HG03108 (cell line): Measurements from ENCODE around the gene IGFL2.
"Not testable (repeated sequence)": the region's sequence is repeated elsewhere in the genome, so short reads cannot be mapped to it uniquely, and the experiment has no call there.

Experiments
- ATAC-seq: cut with Tn5 transposase; IDR thresholded peaks from one replicate; pipeline ENCODE4 v1.9.1; 2021; ENCODE audit warnings: moderate library complexity; ENCODE audit not compliant: unreplicated experiment

IGFL2 gene

DNA sequence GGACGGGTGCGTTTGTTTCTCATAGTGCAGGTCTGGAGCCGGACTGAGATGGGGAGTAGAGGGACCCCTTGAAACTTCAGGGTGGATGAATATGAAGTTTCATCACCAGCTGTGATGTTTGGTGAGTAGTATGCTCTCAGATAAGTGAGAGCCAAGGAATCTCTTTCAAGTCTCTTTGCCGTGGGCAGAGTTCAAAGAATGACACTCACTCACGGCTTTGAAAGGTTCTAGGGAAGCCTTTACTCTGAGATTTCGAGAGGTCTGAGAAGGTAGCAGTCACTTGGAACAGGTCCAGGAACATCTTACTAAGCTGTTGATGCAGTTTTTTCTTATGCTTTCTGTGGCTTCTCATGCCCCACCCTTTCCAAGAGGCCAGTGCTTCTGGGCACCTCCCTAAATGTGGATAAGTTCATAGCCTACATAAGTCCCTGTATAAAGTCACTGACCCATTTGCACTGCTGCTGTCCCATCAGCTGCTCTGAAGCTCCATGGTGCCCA is at the start of gene IGFL2:
Gene IGFL2, plus strand, starts transcription at position 448 of the 498 bp plus-strand sequence. Its CDS starts 41 bp downstream, at position 489.
- ATAC-seq: no peak

DNA sequence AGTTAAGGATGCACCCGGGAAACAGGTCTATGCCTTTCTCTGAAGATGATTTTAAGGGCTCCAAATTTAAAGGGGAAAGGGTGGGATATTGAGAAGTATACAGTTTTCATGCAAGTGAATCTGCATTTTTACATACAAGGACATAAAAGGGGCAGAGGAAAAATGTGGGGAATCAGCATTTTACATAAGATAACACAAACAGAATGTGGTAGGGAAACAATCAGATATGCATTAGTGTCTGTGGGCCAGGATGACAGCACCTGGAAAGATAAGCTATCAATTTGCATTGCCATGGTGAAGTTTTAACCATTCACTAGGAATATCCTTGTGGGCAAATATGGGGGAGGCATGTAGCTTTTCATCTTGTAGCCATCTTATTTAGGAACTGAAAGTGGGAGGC is 47.7 kb upstream of the IGFL2 start:
- ATAC-seq: no peak

DNA sequence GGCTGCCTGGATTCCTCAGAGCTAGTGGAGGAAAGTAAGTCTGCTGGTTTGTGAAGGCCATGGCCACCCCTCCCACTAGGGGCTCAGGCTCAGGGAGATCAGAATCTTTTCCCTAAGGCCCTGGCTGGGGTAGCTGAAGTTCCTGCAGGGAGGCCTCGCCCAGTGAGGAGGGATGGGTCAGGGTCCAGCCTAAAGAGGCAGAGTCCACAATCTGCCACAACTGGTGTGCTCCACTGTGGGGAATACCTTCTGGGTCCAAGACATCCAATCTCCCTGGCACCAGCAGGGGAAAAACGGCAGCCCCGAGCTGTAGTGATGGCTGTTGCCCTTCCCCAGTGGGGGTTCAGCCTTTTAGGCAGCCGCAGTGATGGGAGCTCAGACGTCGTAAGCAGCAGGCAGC is 46.7 kb upstream of the IGFL2 start:
- ATAC-seq: no peak

DNA sequence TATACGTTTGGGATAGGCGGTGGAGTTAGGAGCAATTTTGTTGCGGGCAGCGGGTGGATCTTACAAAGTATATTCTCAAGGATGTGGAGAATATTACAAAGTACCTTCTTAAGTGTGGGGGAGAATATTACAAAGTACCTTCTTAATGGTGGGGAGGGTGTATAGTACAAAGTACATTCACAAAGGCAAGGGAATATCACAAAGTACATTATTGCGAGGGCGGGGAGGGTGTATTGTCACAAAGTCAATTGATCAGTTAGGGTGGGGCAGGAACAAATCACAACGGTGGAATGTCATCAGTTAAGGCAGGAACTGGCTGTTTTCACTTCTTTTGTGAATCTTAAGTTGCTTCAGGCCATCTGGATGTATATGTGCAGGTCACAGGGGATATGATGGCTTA is 45.7 kb upstream of the IGFL2 start:
- not testable (repeated sequence) for ATAC-seq

DNA sequence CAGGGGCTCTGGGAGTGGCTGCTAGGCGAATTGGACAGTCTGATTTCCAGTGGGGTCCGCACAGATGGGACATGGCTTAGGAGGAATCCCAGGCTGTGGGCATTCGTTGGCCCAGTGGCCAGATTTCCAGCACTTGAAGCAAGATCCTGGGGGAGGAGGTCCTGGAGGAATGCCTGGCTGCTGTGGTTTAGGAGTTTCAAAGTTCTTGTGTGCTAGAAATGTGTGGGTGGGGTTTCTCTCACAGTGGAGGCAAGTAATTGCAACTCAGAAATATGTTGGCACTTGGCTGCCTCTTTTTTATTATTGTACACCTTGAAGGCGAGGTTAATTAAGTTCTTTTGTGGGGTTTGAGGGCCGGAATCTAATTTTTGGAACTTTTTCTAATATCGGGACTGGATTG is 40.7 kb upstream of the IGFL2 start:
- no peak for ATAC-seq

DNA sequence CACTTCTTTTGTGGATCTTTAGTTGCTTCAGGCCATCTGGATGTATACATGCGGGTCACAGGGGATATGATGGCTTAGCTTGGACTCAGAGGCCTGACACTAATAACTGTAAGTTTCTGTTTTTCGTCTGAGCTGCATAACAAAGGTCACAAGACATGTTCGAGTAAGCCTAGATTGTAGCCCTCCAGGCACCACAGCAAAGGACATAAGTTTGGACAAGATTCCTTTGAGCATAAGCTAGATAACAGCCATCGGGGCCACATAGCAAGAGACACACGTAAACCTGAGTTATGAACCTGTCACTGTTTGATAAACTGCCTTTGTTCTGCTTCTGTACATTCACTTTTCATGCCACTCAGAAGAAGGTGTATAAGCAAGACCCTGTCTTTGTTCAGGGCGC is 38.2 kb upstream of the IGFL2 start:
- no peak for ATAC-seq

DNA sequence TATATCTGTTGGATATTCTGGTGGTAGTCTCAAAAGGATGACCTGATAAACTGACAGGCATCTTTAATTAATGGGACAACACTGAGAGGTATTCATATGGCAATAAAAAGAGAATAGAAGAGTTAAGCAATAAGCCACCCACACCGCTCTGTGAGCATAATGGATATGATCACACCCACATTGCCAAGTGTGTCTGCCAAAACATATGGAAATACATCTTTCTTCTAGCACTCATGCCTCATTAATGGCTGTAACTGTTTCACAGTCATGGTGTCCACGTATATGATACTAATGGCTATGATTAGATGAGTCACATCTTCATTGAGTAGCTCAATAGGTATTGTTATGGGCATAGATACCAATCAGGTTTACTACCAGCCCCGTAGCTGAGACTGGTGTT is 36.7 kb upstream of the IGFL2 start:
- no peak for ATAC-seq

DNA sequence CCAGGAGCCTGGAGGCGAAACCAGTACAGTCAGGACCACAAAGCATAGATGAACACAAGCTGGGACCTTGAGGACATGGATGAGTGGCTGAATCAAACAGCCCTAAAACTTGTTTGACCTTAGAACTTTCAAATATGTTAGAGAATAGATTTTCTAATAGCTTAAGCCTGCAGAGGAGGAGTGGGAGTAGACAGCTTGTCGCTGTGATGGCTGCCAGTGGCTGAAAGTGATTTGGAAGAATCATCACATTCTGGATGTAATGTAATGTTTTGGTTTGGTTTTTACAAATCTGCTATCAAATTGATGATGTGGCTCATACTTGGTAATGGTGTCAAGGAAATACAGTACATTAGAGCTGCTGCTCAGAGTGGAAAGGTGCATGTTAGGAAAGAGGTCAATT is 35.5 kb upstream of the IGFL2 start:
- no peak for ATAC-seq

DNA sequence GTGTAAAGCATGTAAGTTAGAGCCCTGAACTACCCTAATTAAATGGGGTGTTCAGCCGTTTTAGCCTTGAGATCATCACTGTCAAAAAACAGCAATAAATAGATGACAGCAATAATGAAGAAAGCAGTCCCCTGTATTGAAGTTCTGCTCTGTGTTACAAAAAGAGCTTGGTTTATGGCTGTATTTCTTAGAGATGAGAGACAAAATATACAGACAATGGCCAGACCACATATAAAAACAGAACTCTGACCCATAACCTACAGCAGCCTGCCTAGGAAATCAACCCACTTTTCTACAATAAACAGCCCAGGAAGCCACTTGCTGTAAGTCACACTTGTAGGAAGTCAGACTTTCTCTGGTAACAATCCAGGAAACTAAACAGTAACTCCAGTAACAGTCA is 34.3 kb upstream of the IGFL2 start:
- no peak for ATAC-seq

DNA sequence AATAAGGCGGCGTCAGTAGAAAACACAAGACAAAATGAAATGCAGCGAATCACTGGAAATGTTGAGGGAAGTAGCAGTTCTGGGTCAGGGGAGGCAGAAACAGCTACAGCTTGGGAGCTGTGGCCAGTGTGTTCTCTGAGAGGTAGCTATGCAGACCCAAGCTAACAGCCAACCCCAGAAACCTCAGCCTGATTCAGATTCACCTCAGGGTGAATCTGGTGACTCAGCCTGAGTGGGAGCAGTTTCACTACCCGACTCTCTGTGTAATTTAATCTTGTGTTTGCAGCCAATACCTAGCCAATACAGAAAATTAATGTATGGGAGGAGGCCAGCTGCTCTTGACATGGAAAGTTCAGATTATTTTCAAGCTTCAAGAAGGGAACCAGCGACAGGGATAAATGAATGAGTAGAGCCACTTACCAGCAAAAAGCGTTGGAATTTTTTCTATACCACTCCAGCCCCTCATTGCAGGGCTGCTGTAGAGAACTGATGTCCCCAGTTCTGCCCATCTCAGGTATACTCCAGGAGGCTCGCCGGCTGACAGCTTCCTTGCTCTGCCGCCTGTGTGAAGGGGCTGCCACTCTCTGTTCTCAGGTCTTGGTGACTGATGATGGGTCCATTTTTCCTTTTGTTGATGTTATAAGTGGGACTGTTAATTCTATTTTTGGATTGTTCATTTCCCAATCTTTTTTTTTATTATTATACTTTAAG is 32.5 kb upstream of the IGFL2 start:
- no peak for ATAC-seq

DNA sequence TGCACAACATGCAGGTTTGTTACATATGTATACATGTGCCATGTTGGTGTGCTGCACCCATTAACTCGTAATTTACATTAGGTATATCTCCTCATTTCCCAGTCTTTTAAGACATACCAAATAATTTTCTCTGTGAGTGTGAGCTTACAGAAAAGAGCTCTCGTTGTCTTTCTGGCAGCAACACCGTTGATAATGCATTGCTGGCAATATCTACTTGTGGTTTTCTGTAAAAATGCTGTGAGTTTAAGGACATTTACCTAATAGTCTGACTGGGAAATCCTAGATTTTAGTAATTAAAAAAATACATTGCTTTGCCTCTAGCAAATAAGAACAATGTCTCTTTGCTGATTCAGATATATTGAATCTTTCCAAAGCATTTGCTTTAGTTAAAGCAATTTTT is 31.9 kb upstream of the IGFL2 start:
- ATAC-seq: no peak

DNA sequence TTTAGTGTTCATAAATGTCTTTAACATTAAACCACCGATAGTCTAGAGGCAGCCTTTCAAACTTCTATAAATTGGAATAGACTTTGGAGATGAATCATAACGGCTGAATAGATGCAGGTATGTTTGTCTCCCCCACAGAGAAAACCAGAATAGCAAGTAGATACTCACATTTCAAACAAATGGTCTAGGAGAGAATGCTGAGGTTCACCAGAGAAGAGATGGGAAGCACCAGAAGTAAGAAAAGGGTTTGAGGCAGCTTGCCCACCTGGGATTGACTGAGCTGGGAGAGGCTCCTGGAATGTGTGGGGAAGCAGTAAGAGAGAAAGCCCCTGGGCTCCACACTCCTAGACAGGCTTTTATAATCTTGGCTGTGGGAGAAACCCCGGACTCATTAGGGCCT is 29.9 kb upstream of the IGFL2 start:
- ATAC-seq: no peak

DNA sequence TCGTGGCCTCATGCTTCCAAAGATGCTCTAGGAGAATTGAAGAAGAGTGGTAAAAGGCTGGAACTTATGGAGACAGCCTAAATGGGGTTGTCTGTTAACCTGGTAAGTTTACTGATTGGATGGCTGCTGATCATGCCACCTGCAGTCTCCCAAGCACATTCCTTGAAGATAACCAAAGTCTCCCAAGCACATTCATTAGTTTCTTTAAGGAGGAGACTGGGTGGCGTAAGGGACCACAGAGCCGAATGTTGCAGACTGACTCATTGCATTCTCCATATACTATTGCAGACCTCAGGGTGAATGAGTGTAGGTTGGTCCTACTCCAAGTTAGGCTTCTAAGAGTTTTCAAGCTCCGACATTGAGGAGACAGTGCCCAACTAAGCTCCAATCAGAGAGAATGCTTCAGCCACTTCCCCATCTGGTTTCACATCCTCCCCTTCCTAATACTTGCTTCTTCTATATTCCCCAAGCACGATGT is 23.4 kb upstream of the IGFL2 start, which contains the start of gene IGFL3:
Gene IGFL3, minus strand, starts transcription at position 51 of the 478 bp plus-strand sequence. Its CDS starts 39 bp downstream, at position 12.
- ATAC-seq: no peak

DNA sequence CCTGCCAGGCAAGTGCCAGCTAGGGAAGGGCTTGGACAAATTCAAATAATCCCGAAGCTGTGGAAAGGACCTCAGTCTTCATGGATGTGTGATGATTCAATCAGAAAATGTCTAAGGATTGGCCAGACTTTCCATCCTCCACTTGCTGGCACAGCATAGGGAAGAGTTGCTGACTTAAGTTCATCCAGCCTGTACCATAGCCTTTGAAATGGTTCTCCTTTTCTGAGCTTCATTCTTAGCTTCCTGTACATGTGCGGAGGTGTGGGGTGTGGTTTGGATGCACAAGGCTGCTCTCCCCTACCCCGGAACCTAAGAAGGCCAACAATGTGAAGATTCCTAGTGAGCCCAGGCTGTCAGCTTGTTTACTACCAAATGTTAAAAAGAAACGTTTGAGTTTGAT is 22.6 kb upstream of the IGFL2 start:
- ATAC-seq: no peak

DNA sequence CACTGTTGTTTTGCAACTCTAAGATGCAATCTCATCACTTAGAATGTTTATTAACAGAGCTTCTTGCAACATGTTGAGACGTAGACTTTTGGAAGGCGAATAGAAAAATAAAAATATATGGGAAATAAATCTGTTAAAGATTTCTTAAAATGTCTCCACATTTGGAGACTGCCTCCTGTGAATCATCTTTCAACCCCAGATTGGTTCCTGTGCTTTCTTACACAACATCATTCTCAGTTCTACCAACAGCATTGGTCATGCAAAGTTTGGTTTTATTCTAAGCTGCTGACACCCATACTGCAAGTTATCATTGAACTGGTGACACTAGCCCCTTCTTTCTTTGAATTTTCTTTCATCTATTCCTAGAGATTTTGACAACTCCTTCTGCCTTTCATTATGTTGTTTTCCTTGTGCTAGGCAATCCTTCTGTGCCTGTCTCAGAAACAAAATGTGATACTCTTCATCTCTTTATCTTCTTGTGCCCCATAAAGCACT is 21.9 kb upstream of the IGFL2 start:
- ATAC-seq: no peak

DNA sequence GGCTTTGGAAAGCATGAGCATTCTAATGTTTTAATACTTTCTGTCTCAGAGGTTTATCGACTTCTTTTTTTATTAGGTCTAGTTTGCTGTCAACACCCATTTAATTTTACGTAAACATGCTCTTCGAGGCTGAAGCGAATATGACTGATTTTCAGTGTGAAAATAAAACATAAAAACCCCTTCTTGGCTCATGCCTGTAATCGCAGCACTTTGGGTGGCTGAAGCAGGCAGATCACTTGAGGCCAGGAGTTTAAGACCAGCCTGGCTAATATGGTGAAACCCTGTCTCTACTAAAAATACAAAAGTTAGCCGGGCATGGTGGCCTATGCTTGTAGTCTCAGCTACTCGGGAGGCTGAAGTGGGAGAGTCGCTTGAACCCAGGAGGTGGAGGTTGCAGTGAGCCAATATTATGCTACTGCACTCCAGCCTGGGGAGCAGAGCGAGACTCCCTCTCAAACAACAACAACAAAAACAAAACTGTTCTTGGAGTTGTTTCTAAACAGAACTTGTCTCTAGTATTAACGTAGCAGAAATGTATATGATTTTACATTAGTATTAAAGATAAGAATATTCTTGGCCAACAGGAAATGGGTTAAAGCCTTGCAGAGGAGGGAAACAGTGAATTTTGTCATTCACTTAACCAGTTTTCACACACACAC is 16.4 kb upstream of the IGFL2 start:
- no peak for ATAC-seq

DNA sequence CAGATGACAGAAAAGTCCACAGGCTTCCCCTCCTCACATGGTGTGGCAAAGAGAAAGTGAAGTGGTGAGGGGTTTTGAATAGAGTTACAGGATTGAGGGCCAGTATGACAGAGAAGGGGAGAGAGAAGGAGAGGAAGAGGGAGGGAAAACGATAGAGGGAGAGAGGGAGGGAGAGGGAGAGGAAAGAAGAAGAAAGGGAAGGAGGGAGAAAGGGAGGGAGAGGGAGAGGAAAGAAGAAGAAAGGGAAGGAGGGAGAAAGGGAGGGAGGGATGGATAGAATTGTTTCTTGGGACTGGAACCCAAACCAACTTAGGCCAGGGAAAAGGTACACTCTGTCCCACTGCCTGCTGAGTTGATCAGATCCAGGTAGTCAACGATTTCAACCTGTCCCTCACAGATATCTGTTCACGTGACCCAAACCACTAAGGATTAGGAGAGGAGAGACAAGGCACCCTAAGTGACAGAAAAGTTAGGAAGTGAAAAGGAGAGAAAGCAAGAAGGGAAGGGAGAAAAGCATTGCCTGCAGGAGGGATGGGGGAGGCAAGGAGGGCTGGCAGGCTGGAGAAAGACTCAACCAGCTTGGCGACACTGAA is 15.4 kb upstream of the IGFL2 start:
- ATAC-seq: no peak

DNA sequence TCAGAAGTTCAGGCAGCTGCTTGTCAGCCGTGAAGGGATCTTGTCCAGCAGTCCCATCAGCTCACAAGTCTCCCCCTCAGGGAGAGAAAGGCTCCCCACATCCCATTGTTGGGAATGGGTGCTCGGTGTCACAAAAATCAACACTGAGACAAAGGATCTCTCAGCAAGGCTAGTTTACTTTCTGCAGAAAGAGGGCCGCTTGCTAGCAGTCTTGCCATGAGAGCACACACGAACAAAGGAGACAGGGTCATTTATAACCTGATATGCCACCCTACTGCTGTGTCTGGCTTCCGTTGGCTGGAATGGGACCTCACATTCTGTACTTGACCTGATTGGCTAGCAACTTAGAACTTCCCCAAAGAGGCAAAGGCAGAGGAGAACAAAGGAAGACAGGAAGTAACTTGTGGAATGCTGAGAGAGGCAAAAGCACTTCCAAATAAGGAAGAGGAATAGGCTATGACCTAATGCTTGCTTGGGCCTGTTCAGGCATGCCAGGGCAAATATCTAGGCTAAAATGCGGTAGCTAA is 14.9 kb upstream of the IGFL2 start:
- no peak for ATAC-seq

DNA sequence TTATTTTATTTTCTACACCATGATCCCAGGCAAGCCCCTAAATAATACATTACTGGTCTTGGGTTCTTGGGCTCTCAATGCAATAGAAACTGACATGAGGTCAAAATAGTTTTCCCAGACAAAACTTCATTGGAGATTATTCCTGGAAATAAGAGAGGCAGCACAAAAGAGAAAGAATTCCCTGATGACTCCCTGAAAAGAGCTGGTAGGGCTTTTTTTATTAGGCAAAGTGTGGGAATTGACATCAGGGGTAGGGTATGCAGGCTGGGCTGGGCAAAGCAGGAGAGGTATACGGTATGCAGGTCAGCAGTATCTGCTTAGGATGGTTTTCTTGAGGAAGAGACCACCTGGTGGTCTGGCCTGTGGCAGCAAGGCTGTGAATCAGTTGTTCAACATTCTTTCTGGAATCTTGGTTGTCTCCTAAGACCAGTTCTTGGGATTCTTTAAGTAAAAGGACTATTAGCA is 14.2 kb upstream of the IGFL2 start:
- no peak for ATAC-seq

DNA sequence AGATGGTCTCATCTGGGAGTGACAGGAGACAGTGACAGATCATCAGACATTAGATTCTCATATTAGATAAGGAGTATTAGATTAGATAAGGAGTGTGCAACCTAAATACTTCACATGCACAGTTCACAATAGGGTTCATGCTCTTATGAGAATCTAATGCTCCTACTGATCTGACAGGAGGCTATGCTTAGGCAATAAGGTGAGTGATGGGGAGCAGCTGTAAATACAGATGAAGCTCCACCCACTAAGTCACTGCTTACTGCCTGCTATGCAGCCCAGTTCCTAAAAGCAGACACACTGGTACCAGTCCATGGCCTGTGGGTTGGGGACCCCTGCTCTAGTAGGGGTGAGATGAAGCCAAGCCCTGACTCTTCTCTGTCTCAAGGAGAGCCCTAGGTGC is 13.5 kb upstream of the IGFL2 start:
- ATAC-seq: no peak

DNA sequence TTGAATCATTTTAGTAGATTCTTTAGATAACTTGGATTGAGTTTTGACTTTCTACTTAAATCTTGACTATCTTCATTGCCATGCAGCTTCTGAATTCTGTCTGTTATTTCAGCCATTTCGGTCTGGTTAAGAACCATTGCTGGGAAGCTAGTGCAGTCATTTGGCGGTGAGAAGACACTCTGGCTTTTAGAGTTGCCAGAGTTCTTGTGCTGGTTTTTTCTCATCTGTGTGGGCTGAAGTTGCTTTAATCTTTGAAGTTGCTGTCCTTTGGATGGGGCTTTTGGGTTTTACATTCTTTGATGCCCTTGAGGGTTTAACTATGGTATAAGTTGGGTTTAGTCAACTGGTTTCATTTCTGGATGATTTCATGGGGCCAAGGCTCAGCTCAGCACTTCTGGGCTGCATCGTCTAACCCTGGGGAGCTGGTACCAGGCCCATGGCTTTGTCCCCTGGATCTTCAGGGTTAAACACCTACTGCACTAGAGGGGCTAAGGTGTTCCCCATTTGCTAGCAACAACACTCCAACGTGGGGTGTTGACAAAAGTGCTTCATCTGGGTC is 10.0 kb upstream of the IGFL2 start:
- no peak for ATAC-seq
